K562 (cell line): ENCODE data around the gene TPMT. TPM values are rescaled to one million over a fixed set of nuclear protein-coding genes. Genes with fewer than 3 reads are reported as not detected.

Experiments
- ATAC-seq: fragments of 200-7000 bp; cut with Tn5 transposase; 3 replicates; pipeline ENCODE4 v1.9.1; 2020; ENCODE audit warnings: moderate library complexity
- BruUV-seq: library from RNA; stranded (reverse); fragments of 400-500 nt; replicated peaks from 2 replicates; lab custom pipeline; 2021; lab: Mats Ljungman, UMichigan
- CTCF ChIA-PET: fragments of 300-600 bp; formaldehyde crosslinking; extraction: SDS; loops from one replicate; lab custom pipeline; 2021; ENCODE audit warnings: low intra/inter-chr PET ratio; lab: Yijun Ruan, JAX
- POLR2A ChIA-PET: fragments of 300-600, 350-650 bp; sonication (Branson Sonifier 250); formaldehyde crosslinking; extraction: SDS; loops from one replicate; lab custom pipeline; 2021; ENCODE audit warnings: antibody characterized with exemption, inconsistent platforms; lab: Yijun Ruan, JAX
- DNase-seq, 4 experiments: peaks; one replicate each; pipeline versions ENCODE4 v3.0.0 to v3.0.0-alpha.2; 2011 to 2018; ENCODE audit warnings: low spot score in 3 of 4, mixed read lengths in 3 of 4; ENCODE audit errors: extremely low read depth in 1 of 4
- FAIRE-seq: peaks from 2 replicates; lab custom pipeline; 2011; peaks lifted over from hg19 to GRCh38; lab: Jason Lieb, UNC
- H2AFZ ChIP-seq: 2 replicates; pipeline ENCODE4 v1.6.0; 2011; ENCODE audit warnings: low read depth, low read length, control low read depth, inconsistent platforms
- H3K27ac ChIP-seq: fragments of 200-600 bp; 3 replicates; pipeline ENCODE4 v1.8.0; 2011; ENCODE audit warnings: low read depth, mild to moderate bottlenecking, control low read depth, inconsistent platforms, low read length, moderate library complexity, mixed read lengths; ENCODE audit errors: extremely low read depth
- H3K27me3 ChIP-seq, 2 experiments: fragments of 300-600 bp in 1 of 2; 2 replicates in 1 of 2; 3 replicates in 1 of 2; pipeline versions ENCODE4 v1.6.0 to v1.8.0; 2011; ENCODE audit warnings: inconsistent platforms in 2 of 2, low read length in 2 of 2, mild to moderate bottlenecking in 1 of 2, mixed read lengths in 1 of 2, moderate library complexity in 1 of 2; ENCODE audit not compliant: control insufficient read depth in 2 of 2, insufficient read depth in 2 of 2
- H3K36me3 ChIP-seq: fragments of 300-600 bp; 3 replicates; pipeline ENCODE4 v1.8.0; 2011; ENCODE audit warnings: mild to moderate bottlenecking, low read length, inconsistent platforms; ENCODE audit not compliant: control insufficient read depth, insufficient read depth
- H3K4me1 ChIP-seq, 2 experiments: fragments of 200-600 bp in 1 of 2; replicated peaks in 1 of 2; 2 replicates in 1 of 2; 3 replicates in 1 of 2; pipeline versions ENCODE4 v1.5.1 to v1.8.0; 2011; ENCODE audit warnings: inconsistent platforms in 2 of 2, low read length in 2 of 2, mild to moderate bottlenecking in 1 of 2, mixed read lengths in 1 of 2, moderate library complexity in 1 of 2; ENCODE audit not compliant: control insufficient read depth in 2 of 2, insufficient read depth in 2 of 2
- H3K4me2 ChIP-seq: 2 replicates; pipeline ENCODE4 v1.6.1; 2011; ENCODE audit warnings: low read length, control low read depth, inconsistent platforms, mixed read lengths; ENCODE audit not compliant: insufficient read depth
- H3K4me3 ChIP-seq: fragments of 200-600 bp; sonication (generic), shearing (Covaris generic); 2 replicates; pipeline ENCODE4 v1.5.1; 2016; ENCODE audit warnings: control low read depth, inconsistent platforms
- H3K79me2 ChIP-seq: fragments of 200-600 bp; 3 replicates; pipeline ENCODE4 v1.8.0; 2011; ENCODE audit warnings: low read length, inconsistent platforms; ENCODE audit not compliant: control insufficient read depth, insufficient read depth
- H3K9ac ChIP-seq, 2 experiments: 2 replicates each; pipeline versions ENCODE4 v1.6.0 to v1.6.1; 2011; ENCODE audit warnings: low read depth in 2 of 2, low read length in 2 of 2, control low read depth in 1 of 2, inconsistent platforms in 1 of 2, mild to moderate bottlenecking in 1 of 2, mixed read lengths in 1 of 2; ENCODE audit not compliant: insufficient read depth in 1 of 2
- H3K9me1 ChIP-seq: one replicate; pipeline ENCODE4 v1.6.0; 2011; ENCODE audit warnings: inconsistent platforms, mild to moderate bottlenecking, low read length, moderate library complexity; ENCODE audit not compliant: control insufficient read depth, insufficient read depth
- H3K9me3 ChIP-seq: replicated peaks from 2 replicates; pipeline ENCODE4 v1.5.1; 2011; ENCODE audit warnings: low read depth, low read length, inconsistent platforms; ENCODE audit not compliant: control insufficient read depth, insufficient read depth
- H4K20me1 ChIP-seq: replicated peaks from 2 replicates; pipeline ENCODE4 v1.6.1; 2011; ENCODE audit warnings: low read length, inconsistent platforms, mixed read lengths; ENCODE audit not compliant: control insufficient read depth, insufficient read depth
- BHLHE40 ChIP-seq: IDR thresholded peaks from 2 replicates; pipeline ENCODE4 v1.6.1; 2011; ENCODE audit warnings: low read length, improper control_type of control experiment
- FUS ChIP-seq: fragments of 200-400 bp; formaldehyde crosslinking; optimal IDR thresholded peaks from 2 replicates; pipeline ENCODE3; 2017; ENCODE audit warnings: low read depth, low read length
- HOMEZ ChIP-seq: fragments of 250-450 bp; sonication (Bioruptor Pico); IDR thresholded peaks from 2 replicates; pipeline ENCODE4 v1.4.0; 2020; ENCODE audit warnings: mild to moderate bottlenecking, moderate library complexity
- ZBTB11 ChIP-seq, 3 experiments: fragments of 200-800 bp in 1 of 3; fragments of 250-450 bp in 1 of 3; fragments of 450-650 bp in 1 of 3; sonication (Bioruptor Pico) in 1 of 3; sonication (Bioruptor generic) in 1 of 3; formaldehyde crosslinking in 1 of 3; IDR thresholded peaks; 2 replicates each; pipeline versions ENCODE4 v1.6.1 to v1.8.0; 2016 to 2022; ENCODE audit warnings: mild to moderate bottlenecking in 2 of 3, missing genetic modification characterization in 2 of 3, missing compliant biosample characterization in 1 of 3, moderate library complexity in 1 of 3
- ZFP91 ChIP-seq: sonication (generic); formaldehyde crosslinking; IDR thresholded peaks from 2 replicates; pipeline ENCODE4 v1.8.0; 2022; ENCODE audit warnings: mild to moderate bottlenecking, missing genetic modification reagents
- ZNF121 ChIP-seq: sonication (generic); formaldehyde crosslinking; conservative IDR thresholded peaks from 2 replicates; pipeline ENCODE4 v1.8.0; 2022; ENCODE audit warnings: missing genetic modification reagents
- ZNF140 ChIP-seq: fragments of 250-450 bp; sonication (Bioruptor Pico); IDR thresholded peaks from 2 replicates; pipeline ENCODE4 v1.8.0; 2021; ENCODE audit warnings: moderate library complexity, mild to moderate bottlenecking, inconsistent platforms
- ZNF444 ChIP-seq: fragments of 250-450 bp; sonication (Bioruptor Pico); IDR thresholded peaks from 2 replicates; pipeline ENCODE4 v1.4.0; 2020; ENCODE audit warnings: mild to moderate bottlenecking, moderate library complexity
- WGBS: fragments of 100-300 bp; shearing (Covaris generic); methylation state at CpG from one replicate; pipeline ENCODE4 v1.1.6; 2016; ENCODE audit warnings: low coverage, mixed read lengths; ENCODE audit not compliant: insufficient coverage; ENCODE audit errors: missing lambda C conversion rate; 5-methylcytosine and 5-hydroxymethylcytosine counted together
- in situ Hi-C: fragments of 300-500 bp; cut with MboI; formaldehyde crosslinking; loops from 4 replicates; pipeline ENCODE4 v1.15.0; 2018; ENCODE audit warnings: inconsistent platforms, mixed read lengths
- intact Hi-C: fragments of 100-400 bp; cut with micrococcal nuclease; formaldehyde crosslinking; loops from 2 replicates; pipeline ENCODE4 v1.14.2; 2022
- polyA plus RNA-seq, 8 experiments: library from polyadenylated mRNA; depleted of rRNA in 4 of 8; stranded (reverse) in 5 of 8; unstranded in 3 of 8; fragments of >200 nt; fragmentation: Nextera tagmentation in 2 of 8; fragmentation: Illumina TruSeq in 1 of 8; extraction: Ambion mirVana in 2 of 8; extraction: Trizol in 1 of 8; gene quantifications; 2 replicates each; pipeline versions ENCODE4 v1.2.1 to v1.2.3, GENCODE V29; 2011 to 2014; ENCODE audit warnings: inconsistent platforms in 1 of 8, missing spikeins in 1 of 8
- total RNA-seq, 7 experiments: library from RNA; depleted of rRNA in 6 of 7; stranded (reverse); fragments of >200 nt in 6 of 7; fragmentation: Illumina TruSeq in 2 of 7; extraction: Trizol in 2 of 7; gene quantifications; 2 replicates each; pipeline versions ENCODE4 v1.2.1 to v1.2.3, GENCODE V29; 2011 to 2021; ENCODE audit warnings: low replicate concordance in 1 of 7

Gene TPMT
- total and polyA plus RNA-seq, 9 of the 15 experiments (the other 6 are each of a cell fraction or from before 2014, with no cell fraction given): 24.2 to 67.4 (median 46.5) TPM

GRCh38 chr6:18179770-18180356, 25.0 kb upstream of the TPMT start:
- Histone ChIP-seq H3K27ac (no peak overlapping the region), H3K36me3 (peaks cover 19% of the 10 kb centered on the region; the same call in 1 of the 3 replicates), H3K9me3 (no peaks in the 10 kb centered on the region), H3K9ac (no peak overlapping the region), H3K4me3 (no peak overlapping the region), H4K20me1 (no peaks in the 10 kb centered on the region), H3K27me3 (no peaks in the 10 kb centered on the region), H2AFZ (no peak overlapping the region), H3K79me2 (peaks cover 3% of the 10 kb centered on the region), H3K4me1 (peaks cover 0 to 2% of the 10 kb centered on the region in 2 experiments; a peak in 1 of 5 replicates), H3K9me1 (no peaks in the 10 kb centered on the region), H3K4me2 (no peak overlapping the region)
- CTCF ChIA-PET: interaction anchor here (0.7 kb wide), 1 partner anchor 773 kb away, joined by 3 read pairs; no protein-coding TSS in a partner anchor
- TF ChIP-seq ZBTB11 (CRISPR knock-in tag; IDR thresholded peaks at IDR 0.05): no peak
- no peak for TF ChIP-seq BHLHE40
- no peak for TF ChIP-seq HOMEZ (CRISPR knock-in tag)
- TF ChIP-seq FUS: no peak
- TF ChIP-seq ZNF121: no peak
- TF ChIP-seq ZFP91: no peak
- TF ChIP-seq ZNF444 (CRISPR knock-in tag): no peak
- no peak for TF ChIP-seq ZNF140 (CRISPR knock-in tag)
- no TSS peak for BruUV-seq
- whole genome bisulfite sequencing: 83% methylated on average over 5 of the region's 5 CpGs
- intact Hi-C loops (no loop called here), in situ Hi-C loops (no loop called here)
- POLR2A ChIA-PET: interaction anchor here (0.6 to 0.7 kb wide), 3 partner anchors 20 to 580 kb away, joined by 3 to 4 read pairs (median 3); partner anchors contain the start of gene FAM8A1
- ATAC-seq (no peak), FAIRE-seq (no peak), DNase-seq (no peak)
